DMS79 (cell line): Measurements from ENCODE around the gene LLGL1.
A peak's percentile ranks its signal among the peaks of the same experiment; 100 is the strongest.

Experiments used
- DNase-seq: peaks from one replicate; lab custom pipeline; 2025; lab: John Stamatoyannopoulos, UW

The LLGL1 gene

GRCh38 chr17:18270046-18270931 is 44.9 kb downstream of the LLGL1 start:
- DNase-seq, result no peak

GRCh38 chr17:18277076-18277475 is 51.6 kb downstream of the LLGL1 start:
- DNase-seq, result no peak

- no peak for DNase-seq
Observed at GRCh38 chr17:18278867-18279266, 53.4 kb downstream of the LLGL1 start.

GRCh38 chr17:18280249-18280648 is 54.8 kb downstream of the LLGL1 start:
- peak; percentile 17 for DNase-seq

GRCh38 chr17:18280766-18281371 is 55.4 kb downstream of the LLGL1 start:
- DNase-seq, result peak; percentile 58

- no peak for DNase-seq
Observed at GRCh38 chr17:18281788-18282187, 56.4 kb downstream of the LLGL1 start.

GRCh38 chr17:18285296-18285695 is 59.9 kb downstream of the LLGL1 start:
- no peak for DNase-seq

- DNase-seq, result no peak
Observed at GRCh38 chr17:18291718-18292540, 66.5 kb downstream of the LLGL1 start.
